Neural cell (in vitro differentiated cells): ENCODE measurements around the gene SKIL. TPM values are rescaled to one million over a fixed set of nuclear protein-coding genes. Genes with fewer than 3 reads are reported as not detected.
A peak's percentile ranks its signal among the peaks of the same experiment; 100 is the strongest.

ENCODE experiments used
- H2AFZ ChIP-seq: fragments of 200-600, 300-800 bp; sonication (generic), shearing (Covaris generic); 2 replicates; pipeline ENCODE4 v1.6.0; 2014; ENCODE audit warnings: low read depth, mild to moderate bottlenecking, antibody characterized with exemption, low read length, moderate library complexity
- H3F3A ChIP-seq: fragments of 200-600 bp; shearing (Covaris generic); 2 replicates; pipeline ENCODE4 v1.6.1; 2016; ENCODE audit warnings: mild to moderate bottlenecking, moderate library complexity, mixed read lengths, antibody characterized with exemption, low read length; ENCODE audit not compliant: insufficient read depth, poor library complexity, severe bottlenecking
- H3K27ac ChIP-seq: fragments of 200-600, 300-800 bp; sonication (generic), shearing (Covaris generic); 2 replicates; pipeline ENCODE4 v1.5.1; 2014; ENCODE audit warnings: mild to moderate bottlenecking, low read length, moderate library complexity
- H3K27me3 ChIP-seq: fragments of 300-800, 200-600 bp; sonication (generic), shearing (Covaris generic); 2 replicates; pipeline ENCODE4 v1.6.0; 2014; ENCODE audit warnings: mild to moderate bottlenecking, low read depth, low read length, moderate library complexity; ENCODE audit not compliant: insufficient read depth
- H3K36me3 ChIP-seq: fragments of 300-800, 200-600 bp; sonication (generic), shearing (Covaris generic); 2 replicates; pipeline ENCODE4 v1.5.1; 2014; ENCODE audit warnings: mild to moderate bottlenecking, antibody characterized with exemption, low read length, moderate library complexity; ENCODE audit not compliant: insufficient read depth
- H3K4me2 ChIP-seq: fragments of 300-800, 200-600 bp; sonication (generic), shearing (Covaris generic); 2 replicates; pipeline ENCODE4 v1.6.0; 2014; ENCODE audit warnings: mild to moderate bottlenecking, low read length
- H3K4me3 ChIP-seq: fragments of 300-800, 200-600 bp; sonication (generic), shearing (Covaris generic); 2 replicates; pipeline ENCODE4 v1.5.1; 2014; ENCODE audit warnings: mild to moderate bottlenecking, low read length, moderate library complexity
- H3K79me2 ChIP-seq: fragments of 200-600 bp; shearing (Covaris generic); replicated peaks from 2 replicates; pipeline ENCODE4 v1.6.0; 2014; ENCODE audit warnings: mild to moderate bottlenecking, low read length, moderate library complexity; ENCODE audit not compliant: insufficient read depth
- H3K9ac ChIP-seq: fragments of 300-800, 200-600 bp; sonication (generic), shearing (Covaris generic); 2 replicates; pipeline ENCODE4 v1.6.1; 2016; ENCODE audit warnings: mild to moderate bottlenecking, low read length, mixed read lengths
- H3K9me2 ChIP-seq: fragments of 200-600 bp; shearing (Covaris generic); 2 replicates; pipeline ENCODE4 v1.6.1; 2016; ENCODE audit warnings: mild to moderate bottlenecking, low read length, mixed read lengths; ENCODE audit not compliant: insufficient read depth
- H3K9me3 ChIP-seq: fragments of 200-600, 300-800 bp; sonication (generic), shearing (Covaris generic); 2 replicates; pipeline ENCODE4 v1.6.1; 2016; ENCODE audit warnings: mild to moderate bottlenecking, mixed run types, low read length, moderate library complexity, mixed read lengths
- H4K20me1 ChIP-seq: fragments of 200-600 bp; shearing (Covaris generic); 2 replicates; pipeline ENCODE4 v1.6.1; 2016; ENCODE audit warnings: mild to moderate bottlenecking, mixed run types; ENCODE audit not compliant: insufficient read depth
- EP300 ChIP-seq: fragments of 450-650 bp; conservative IDR thresholded peaks from 2 replicates; pipeline ENCODE4 v1.6.1; 2014; ENCODE audit warnings: antibody characterized with exemption, mild to moderate bottlenecking, moderate library complexity; ENCODE audit not compliant: poor library complexity, severe bottlenecking
- EZH2 ChIP-seq: fragments of 200-600, 300-800 bp; shearing (Covaris generic), sonication (generic); IDR thresholded peaks from 2 replicates; pipeline ENCODE4 v1.6.1; 2014; ENCODE audit warnings: antibody characterized with exemption, low read length, borderline replicate concordance, mild to moderate bottlenecking; ENCODE audit not compliant: insufficient read depth, poor library complexity, severe bottlenecking
- MXI1 ChIP-seq: fragments of 450-650 bp; conservative IDR thresholded peaks from 2 replicates; pipeline ENCODE4 v1.6.1; 2014; ENCODE audit warnings: antibody characterized with exemption, mild to moderate bottlenecking; ENCODE audit not compliant: poor library complexity, severe bottlenecking
- POLR2AphosphoS5 ChIP-seq: IDR thresholded peaks from 2 replicates; pipeline ENCODE4 v1.6.1; 2012
- RAD21 ChIP-seq: fragments of 450-650 bp; conservative IDR thresholded peaks from 2 replicates; pipeline ENCODE4 v1.6.1; 2014; ENCODE audit warnings: antibody characterized with exemption, mild to moderate bottlenecking, moderate library complexity
- SMC3 ChIP-seq: fragments of 450-650 bp; conservative IDR thresholded peaks from 2 replicates; pipeline ENCODE4 v1.6.1; 2014; ENCODE audit warnings: antibody characterized with exemption, mild to moderate bottlenecking, moderate library complexity; ENCODE audit not compliant: poor library complexity
- TAF1 ChIP-seq: IDR thresholded peaks from 2 replicates; pipeline ENCODE4 v1.6.1; 2012; ENCODE audit warnings: low read depth
- polyA plus RNA-seq: library from polyadenylated mRNA; depleted of rRNA; stranded (reverse); fragments of >200 nt; gene quantifications from 2 replicates; pipeline ENCODE4 v1.2.3, GENCODE V29; 2014
- TF ChIP-seq, protein P1 (sequence below): fragments of 450-650 bp; IDR thresholded peaks from 2 replicates; pipeline ENCODE4 v1.5.1; 2014; ENCODE audit warnings: antibody characterized with exemption, mild to moderate bottlenecking, moderate library complexity; ENCODE audit not compliant: poor library complexity, severe bottlenecking
- TF ChIP-seq, protein P2 (sequence below): IDR thresholded peaks from 2 replicates; pipeline ENCODE4 v1.6.1; 2012; ENCODE audit warnings: borderline replicate concordance

Gene SKIL
- polyA plus RNA-seq, 1 donor from 2014 or later, result 36.9 TPM

DNA sequence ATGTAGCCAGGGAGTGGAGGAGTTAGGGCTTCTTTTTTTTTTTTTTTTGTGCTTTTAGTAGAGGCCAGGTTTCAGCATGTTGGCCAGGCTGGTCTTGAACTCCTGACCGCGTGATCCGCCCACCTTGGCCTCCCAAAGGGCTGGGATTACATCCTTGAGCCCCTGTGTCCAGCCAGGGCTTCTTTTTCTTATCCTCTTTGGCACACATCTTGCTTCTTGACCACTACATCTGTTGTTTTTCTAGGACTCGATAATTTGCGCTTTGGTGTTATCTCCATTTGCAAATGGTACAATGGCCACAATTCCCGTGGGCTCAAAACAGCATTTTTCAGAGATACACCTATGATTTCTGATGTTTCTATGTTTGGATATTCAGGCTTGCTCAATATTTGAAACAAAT is 4.2 kb downstream of the SKIL start:
- Histone ChIP-seq H3F3A (no peaks in the 10 kb centered on the region), H3K27ac (no peak overlapping the region), H3K9ac (no peak overlapping the region), H3K9me2 (no peaks in the 10 kb centered on the region), H3K27me3 (no peaks in the 10 kb centered on the region), H3K4me2 (peak overlapping the region; percentile 37), H4K20me1 (no peaks in the 10 kb centered on the region), H2AFZ (no peak overlapping the region), H3K36me3 (peaks cover 6% of the 10 kb centered on the region), H3K9me3 (no peaks in the 10 kb centered on the region), H3K79me2 (peaks cover 67% of the 10 kb centered on the region), H3K4me3 (peak overlapping the region; percentile 95)
- TF ChIP-seq RAD21, result no peak
- no peak for TF ChIP-seq EZH2
- no peak for TF ChIP-seq POLR2AphosphoS5
- no peak for TF ChIP-seq EP300
- TF ChIP-seq, protein P1, sequence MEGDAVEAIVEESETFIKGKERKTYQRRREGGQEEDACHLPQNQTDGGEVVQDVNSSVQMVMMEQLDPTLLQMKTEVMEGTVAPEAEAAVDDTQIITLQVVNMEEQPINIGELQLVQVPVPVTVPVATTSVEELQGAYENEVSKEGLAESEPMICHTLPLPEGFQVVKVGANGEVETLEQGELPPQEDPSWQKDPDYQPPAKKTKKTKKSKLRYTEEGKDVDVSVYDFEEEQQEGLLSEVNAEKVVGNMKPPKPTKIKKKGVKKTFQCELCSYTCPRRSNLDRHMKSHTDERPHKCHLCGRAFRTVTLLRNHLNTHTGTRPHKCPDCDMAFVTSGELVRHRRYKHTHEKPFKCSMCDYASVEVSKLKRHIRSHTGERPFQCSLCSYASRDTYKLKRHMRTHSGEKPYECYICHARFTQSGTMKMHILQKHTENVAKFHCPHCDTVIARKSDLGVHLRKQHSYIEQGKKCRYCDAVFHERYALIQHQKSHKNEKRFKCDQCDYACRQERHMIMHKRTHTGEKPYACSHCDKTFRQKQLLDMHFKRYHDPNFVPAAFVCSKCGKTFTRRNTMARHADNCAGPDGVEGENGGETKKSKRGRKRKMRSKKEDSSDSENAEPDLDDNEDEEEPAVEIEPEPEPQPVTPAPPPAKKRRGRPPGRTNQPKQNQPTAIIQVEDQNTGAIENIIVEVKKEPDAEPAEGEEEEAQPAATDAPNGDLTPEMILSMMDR, result no peak
- no peak for TF ChIP-seq SMC3
- TF ChIP-seq, protein P2, sequence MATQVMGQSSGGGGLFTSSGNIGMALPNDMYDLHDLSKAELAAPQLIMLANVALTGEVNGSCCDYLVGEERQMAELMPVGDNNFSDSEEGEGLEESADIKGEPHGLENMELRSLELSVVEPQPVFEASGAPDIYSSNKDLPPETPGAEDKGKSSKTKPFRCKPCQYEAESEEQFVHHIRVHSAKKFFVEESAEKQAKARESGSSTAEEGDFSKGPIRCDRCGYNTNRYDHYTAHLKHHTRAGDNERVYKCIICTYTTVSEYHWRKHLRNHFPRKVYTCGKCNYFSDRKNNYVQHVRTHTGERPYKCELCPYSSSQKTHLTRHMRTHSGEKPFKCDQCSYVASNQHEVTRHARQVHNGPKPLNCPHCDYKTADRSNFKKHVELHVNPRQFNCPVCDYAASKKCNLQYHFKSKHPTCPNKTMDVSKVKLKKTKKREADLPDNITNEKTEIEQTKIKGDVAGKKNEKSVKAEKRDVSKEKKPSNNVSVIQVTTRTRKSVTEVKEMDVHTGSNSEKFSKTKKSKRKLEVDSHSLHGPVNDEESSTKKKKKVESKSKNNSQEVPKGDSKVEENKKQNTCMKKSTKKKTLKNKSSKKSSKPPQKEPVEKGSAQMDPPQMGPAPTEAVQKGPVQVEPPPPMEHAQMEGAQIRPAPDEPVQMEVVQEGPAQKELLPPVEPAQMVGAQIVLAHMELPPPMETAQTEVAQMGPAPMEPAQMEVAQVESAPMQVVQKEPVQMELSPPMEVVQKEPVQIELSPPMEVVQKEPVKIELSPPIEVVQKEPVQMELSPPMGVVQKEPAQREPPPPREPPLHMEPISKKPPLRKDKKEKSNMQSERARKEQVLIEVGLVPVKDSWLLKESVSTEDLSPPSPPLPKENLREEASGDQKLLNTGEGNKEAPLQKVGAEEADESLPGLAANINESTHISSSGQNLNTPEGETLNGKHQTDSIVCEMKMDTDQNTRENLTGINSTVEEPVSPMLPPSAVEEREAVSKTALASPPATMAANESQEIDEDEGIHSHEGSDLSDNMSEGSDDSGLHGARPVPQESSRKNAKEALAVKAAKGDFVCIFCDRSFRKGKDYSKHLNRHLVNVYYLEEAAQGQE, result no peak
- no peak for TF ChIP-seq TAF1
- TF ChIP-seq MXI1, result no peak

DNA sequence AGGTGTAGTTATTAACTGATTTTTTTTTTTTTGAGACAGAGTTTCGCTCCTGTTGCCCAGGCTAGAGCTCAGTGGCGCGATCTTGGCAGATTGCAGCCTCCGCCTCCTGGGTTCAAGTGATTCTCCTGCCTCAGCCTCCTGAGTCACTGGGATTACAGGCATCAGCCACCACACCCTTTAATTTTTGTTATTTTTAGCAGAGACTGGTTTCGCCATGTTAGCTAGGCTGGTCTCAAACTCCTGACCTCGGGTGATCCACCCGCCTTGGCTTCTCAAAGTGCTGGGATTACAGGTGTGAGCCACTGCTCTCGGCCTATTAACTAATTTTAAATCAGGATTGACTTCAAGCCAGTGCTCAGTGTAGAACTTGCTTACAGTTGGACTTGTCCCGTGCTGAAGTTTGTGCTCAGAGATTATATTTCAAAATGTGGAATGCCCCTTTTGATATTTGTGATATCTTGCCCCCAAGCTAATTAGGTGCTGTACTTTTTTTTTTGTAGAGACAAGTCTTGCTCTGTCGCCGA is 6.0 kb downstream of the SKIL start:
- no peaks in the 10 kb centered on the region for H3F3A ChIP-seq
- no peaks in the 10 kb centered on the region for H3K9me2 ChIP-seq
- peaks cover 75% of the 10 kb centered on the region for H3K79me2 ChIP-seq
- H3K27me3 ChIP-seq, result no peaks in the 10 kb centered on the region
- no peak overlapping the region for H3K27ac ChIP-seq
- no peak overlapping the region for H3K4me2 ChIP-seq
- peak overlapping the region; percentile 44 for H3K4me3 ChIP-seq
- peaks cover 6% of the 10 kb centered on the region for H3K36me3 ChIP-seq
- H2AFZ ChIP-seq, result no peak overlapping the region
- H3K9me3 ChIP-seq, result no peaks in the 10 kb centered on the region
- no peaks in the 10 kb centered on the region for H4K20me1 ChIP-seq
- TF ChIP-seq, protein P1, result no peak
- TF ChIP-seq EZH2 (no peak), RAD21 (no peak), MXI1 (no peak), TAF1 (no peak), POLR2AphosphoS5 (no peak), EP300 (no peak), SMC3 (no peak)
- TF ChIP-seq, protein P2, result no peak
- H3K9ac ChIP-seq, result no peak overlapping the region
